BJ (cell line): Measurements from ENCODE around the gene MBD3L4. TPM values are rescaled to one million over a fixed set of nuclear protein-coding genes. Genes with fewer than 3 reads are reported as not detected.
"Not testable (repeated sequence)": the region's sequence is repeated elsewhere in the genome, so short reads cannot be mapped to it uniquely, and the experiment has no call there.

Source experiments
- CTCF ChIA-PET: fragments of 350-600 bp; formaldehyde crosslinking; extraction: SDS; loops from one replicate; lab custom pipeline; 2021; ENCODE audit warnings: antibody characterized with exemption, inconsistent platforms; lab: Yijun Ruan, JAX
- POLR2A ChIA-PET: fragments of 300-600 bp; sonication (Branson Sonifier 250); formaldehyde crosslinking; extraction: SDS; loops from one replicate; lab custom pipeline; 2021; ENCODE audit warnings: antibody characterized with exemption; lab: Charles Lee
- DNase-seq: peaks from one replicate; pipeline ENCODE4 v3.0.0-alpha.2; 2011; ENCODE audit warnings: low read depth
- H3K27me3 ChIP-seq: 2 replicates; pipeline ENCODE4 v1.6.0; 2011; ENCODE audit warnings: low read length; ENCODE audit not compliant: control insufficient read depth, insufficient read depth
- H3K36me3 ChIP-seq: 2 replicates; pipeline ENCODE4 v1.5.1; 2011; ENCODE audit warnings: low read length; ENCODE audit not compliant: control insufficient read depth, insufficient read depth
- H3K4me3 ChIP-seq: 2 replicates; pipeline ENCODE4 v1.5.1; 2011; ENCODE audit warnings: low read depth, mild to moderate bottlenecking, control low read depth, low read length
- polyA plus RNA-seq: library from polyadenylated mRNA; depleted of rRNA; stranded (reverse); fragments of >200 nt; gene quantifications from 2 replicates; pipeline ENCODE4 v1.2.3, GENCODE V29; 2011
- TF ChIP-seq, protein P1 (sequence below): IDR thresholded peaks from 2 replicates; pipeline ENCODE4 v1.5.1; 2011; ENCODE audit warnings: low read depth, mild to moderate bottlenecking, control low read depth, inconsistent platforms, low read length, moderate library complexity; ENCODE audit not compliant: insufficient read depth

MBD3L4 gene
- polyA plus RNA-seq, 1 experiment: not detected

- DNase-seq, POLR2A ChIA-PET, H3K27me3 ChIP-seq, CTCF ChIA-PET, H3K4me3 ChIP-seq, H3K36me3 ChIP-seq: not testable (repeated sequence)
Measured at GRCh38 chr19:7052896-7053295, 12.9 kb upstream of the MBD3L4 start.

GRCh38 chr19:7051421-7051820 is 11.4 kb upstream of the MBD3L4 start:
- CTCF ChIA-PET, DNase-seq, H3K36me3 ChIP-seq: not testable (repeated sequence)

GRCh38 chr19:7049021-7049420 is 9.0 kb upstream of the MBD3L4 start, which contains the start of gene MBD3L2:
Gene MBD3L2, plus strand, starts transcription at chr19:7049321. Its CDS starts 53 bp downstream, at chr19:7049374.
- H3K36me3 ChIP-seq, POLR2A ChIA-PET, DNase-seq, CTCF ChIA-PET, H3K4me3 ChIP-seq, H3K27me3 ChIP-seq: not testable (repeated sequence)

More at GRCh38 chr19:7051421-7051820, 11.4 kb upstream of the MBD3L4 start:
- POLR2A ChIA-PET, H3K27me3 ChIP-seq, H3K4me3 ChIP-seq: not testable (repeated sequence)

DNA sequence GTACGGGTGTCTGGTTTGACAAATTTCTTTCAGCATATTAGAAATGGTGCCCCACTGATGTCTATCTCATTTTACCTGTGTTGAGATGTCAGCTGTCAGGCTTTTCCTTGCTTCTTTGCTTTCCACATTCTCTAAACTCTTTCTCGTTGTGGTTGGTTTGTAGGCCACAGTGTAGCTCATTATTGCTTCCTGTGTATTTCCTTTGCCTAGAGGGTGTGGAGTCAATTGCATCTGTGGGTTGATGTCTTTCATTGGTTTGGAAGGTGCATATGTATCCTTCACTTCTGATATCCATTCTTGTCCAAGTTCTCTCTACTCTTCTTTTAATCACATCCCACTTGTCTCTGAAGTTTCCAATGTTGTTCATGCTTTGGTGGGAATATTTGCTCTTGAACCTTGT is 1.6 kb upstream of the MBD3L4 start:
- CTCF ChIA-PET, POLR2A ChIA-PET, H3K36me3 ChIP-seq, H3K27me3 ChIP-seq, DNase-seq, H3K4me3 ChIP-seq: not testable (repeated sequence)

DNA sequence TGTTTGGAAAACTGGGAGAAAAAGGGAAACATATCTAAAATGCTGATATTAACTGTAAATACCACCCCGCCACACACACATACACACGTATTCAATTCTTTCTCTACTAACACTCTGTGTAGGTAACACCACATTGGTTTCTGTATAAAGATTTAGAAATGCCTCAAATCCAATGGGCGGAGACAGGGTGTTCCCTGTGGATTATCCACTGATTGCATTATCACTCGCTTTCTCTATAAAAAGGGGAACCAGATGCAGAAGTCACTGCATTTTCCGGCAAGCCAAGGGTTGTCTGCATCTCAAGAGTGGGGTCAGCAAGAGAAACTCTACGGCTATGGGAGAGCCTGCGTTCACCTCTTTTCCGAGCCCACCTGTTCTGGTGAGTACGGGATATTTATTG is 9.7 kb downstream of the MBD3L4 start, which contains the start of gene MBD3L5:
Gene MBD3L5, plus strand, starts transcription at position 301 of the 400 bp plus-strand sequence. Its CDS starts 34 bp downstream, at position 335.
- H3K36me3 ChIP-seq, POLR2A ChIA-PET, H3K27me3 ChIP-seq, H3K4me3 ChIP-seq, CTCF ChIA-PET, DNase-seq: not testable (repeated sequence)

DNA sequence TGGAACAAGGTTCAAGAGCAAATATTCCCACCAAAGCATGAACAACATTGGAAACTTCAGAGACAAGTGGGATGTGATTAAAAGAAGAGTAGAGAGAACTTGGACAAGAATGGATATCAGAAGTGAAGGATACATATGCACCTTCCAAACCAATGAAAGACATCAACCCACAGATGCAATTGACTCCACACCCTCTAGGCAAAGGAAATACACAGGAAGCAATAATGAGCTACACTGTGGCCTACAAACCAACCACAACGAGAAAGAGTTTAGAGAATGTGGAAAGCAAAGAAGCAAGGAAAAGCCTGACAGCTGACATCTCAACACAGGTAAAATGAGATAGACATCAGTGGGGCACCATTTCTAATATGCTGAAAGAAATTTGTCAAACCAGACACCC is 11.2 kb downstream of the MBD3L4 start:
- DNase-seq, H3K27me3 ChIP-seq, POLR2A ChIA-PET, H3K4me3 ChIP-seq, H3K36me3 ChIP-seq, CTCF ChIA-PET: not testable (repeated sequence)

DNA sequence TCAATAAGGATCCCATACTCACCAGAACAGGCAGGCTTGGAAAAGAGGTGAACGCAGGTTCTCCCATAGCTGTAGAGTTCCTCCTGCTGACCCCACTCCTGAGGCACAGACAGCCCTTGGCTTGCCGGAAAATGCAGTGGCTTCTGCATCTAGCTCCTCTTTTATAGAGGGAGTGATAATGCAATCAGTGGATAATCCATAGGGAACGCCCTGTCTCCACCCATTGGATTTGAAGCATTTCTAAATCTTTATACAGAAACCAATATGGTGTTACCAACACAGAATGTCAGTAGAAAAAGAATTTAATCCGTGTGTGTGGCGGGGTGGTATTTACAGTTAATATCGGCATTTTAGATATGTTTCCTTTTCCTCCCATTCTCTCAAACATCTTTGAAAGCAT is 18.6 kb downstream of the MBD3L4 start, which contains the start of gene MBD3L2B:
Gene MBD3L2B, minus strand, starts transcription at position 101 of the 400 bp plus-strand sequence. Its CDS starts 34 bp downstream, at position 67.
- POLR2A ChIA-PET, H3K27me3 ChIP-seq, DNase-seq, H3K36me3 ChIP-seq, CTCF ChIA-PET, H3K4me3 ChIP-seq: not testable (repeated sequence)

DNA sequence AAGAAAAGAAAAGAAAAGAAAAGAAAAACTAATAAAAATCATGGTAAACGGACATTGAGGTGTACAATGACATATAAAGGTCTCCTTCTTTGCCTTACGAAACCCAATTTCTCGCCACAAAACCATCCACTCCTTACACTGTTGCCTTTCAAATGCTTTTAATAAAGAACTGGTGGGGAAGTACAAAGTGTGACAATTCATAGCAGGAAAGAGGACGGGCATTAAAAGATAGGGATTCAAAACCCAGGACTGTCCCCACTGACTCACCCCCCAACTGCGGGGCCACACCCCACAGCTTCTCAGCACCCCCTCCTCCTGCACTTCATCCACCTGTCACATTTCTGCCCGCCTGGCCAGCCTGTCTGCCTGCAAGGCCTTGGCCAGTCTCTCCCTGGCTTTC is 21.2 kb downstream of the MBD3L4 start:
- CTCF ChIA-PET: no interaction called here
- no peak for DNase-seq
- no peaks in the 10 kb centered on the region for H3K27me3 ChIP-seq
- no peaks in the 10 kb centered on the region for H3K36me3 ChIP-seq
- POLR2A ChIA-PET: no interaction called here
- H3K4me3 ChIP-seq: no peak overlapping the region
- TF ChIP-seq, protein P1, sequence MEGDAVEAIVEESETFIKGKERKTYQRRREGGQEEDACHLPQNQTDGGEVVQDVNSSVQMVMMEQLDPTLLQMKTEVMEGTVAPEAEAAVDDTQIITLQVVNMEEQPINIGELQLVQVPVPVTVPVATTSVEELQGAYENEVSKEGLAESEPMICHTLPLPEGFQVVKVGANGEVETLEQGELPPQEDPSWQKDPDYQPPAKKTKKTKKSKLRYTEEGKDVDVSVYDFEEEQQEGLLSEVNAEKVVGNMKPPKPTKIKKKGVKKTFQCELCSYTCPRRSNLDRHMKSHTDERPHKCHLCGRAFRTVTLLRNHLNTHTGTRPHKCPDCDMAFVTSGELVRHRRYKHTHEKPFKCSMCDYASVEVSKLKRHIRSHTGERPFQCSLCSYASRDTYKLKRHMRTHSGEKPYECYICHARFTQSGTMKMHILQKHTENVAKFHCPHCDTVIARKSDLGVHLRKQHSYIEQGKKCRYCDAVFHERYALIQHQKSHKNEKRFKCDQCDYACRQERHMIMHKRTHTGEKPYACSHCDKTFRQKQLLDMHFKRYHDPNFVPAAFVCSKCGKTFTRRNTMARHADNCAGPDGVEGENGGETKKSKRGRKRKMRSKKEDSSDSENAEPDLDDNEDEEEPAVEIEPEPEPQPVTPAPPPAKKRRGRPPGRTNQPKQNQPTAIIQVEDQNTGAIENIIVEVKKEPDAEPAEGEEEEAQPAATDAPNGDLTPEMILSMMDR: no peak

GRCh38 chr19:7013678-7014077 is 26.3 kb downstream of the MBD3L4 start:
- ChIA-PET POLR2A (no interaction called here), CTCF (no interaction called here)
- Histone ChIP-seq H3K27me3 (no peaks in the 10 kb centered on the region), H3K4me3 (no peak overlapping the region), H3K36me3 (no peaks in the 10 kb centered on the region)
- DNase-seq: no peak
- TF ChIP-seq, protein P1: no peak
